IPS DF 4.7 (cell line): ENCODE results near the gene KANSL1.

Experiments
- DNase-seq: peaks from one replicate; pipeline ENCODE4 v3.0.0-alpha.2; 2013; ENCODE audit warnings: low spot score; ENCODE audit errors: extremely low read depth

KANSL1 gene

GRCh38 chr17:45984368-45984767, 208.9 kb downstream of the KANSL1 start:
- DNase-seq, result no peak

GRCh38 chr17:45983614-45984310, 209.5 kb downstream of the KANSL1 start:
- DNase-seq, result no peak

DNA sequence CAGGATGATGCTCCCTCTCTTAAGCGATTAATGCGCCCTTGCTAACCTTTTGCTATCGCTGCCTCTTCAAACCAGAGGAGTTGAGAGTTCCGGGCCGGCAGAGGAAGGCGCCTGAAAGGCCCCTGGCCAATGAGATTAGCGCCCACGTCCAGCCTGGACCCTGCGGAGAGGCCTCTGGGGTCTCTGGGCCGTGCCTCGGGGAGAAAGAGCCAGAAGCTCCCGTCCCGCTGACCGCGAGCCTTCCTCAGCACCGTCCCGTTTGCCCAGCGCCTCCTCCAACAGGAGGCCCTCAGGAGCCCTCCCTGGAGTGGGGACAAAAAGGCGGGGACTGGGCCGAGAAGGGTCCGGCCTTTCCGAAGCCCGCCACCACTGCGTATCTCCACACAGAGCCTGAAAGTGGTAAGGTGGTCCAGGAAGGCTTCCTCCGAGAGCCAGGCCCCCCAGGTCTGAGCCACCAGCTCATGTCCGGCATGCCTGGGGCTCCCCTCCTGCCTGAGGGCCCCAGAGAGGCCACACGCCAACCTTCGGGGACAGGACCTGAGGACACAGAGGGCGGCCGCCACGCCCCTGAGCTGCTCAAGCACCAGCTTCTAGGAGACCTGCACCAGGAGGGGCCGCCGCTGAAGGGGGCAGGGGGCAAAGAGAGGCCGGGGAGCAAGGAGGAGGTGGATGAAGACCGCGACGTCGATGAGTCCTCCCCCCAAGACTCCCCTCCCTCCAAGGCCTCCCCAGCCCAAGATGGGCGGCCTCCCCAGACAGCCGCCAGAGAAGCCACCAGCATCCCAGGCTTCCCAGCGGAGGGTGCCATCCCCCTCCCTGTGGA, 210.2 kb downstream of the KANSL1 start:
- no peak for DNase-seq

- DNase-seq, result no peak
Measured at GRCh38 chr17:45981306-45981705, 211.9 kb downstream of the KANSL1 start.

DNA sequence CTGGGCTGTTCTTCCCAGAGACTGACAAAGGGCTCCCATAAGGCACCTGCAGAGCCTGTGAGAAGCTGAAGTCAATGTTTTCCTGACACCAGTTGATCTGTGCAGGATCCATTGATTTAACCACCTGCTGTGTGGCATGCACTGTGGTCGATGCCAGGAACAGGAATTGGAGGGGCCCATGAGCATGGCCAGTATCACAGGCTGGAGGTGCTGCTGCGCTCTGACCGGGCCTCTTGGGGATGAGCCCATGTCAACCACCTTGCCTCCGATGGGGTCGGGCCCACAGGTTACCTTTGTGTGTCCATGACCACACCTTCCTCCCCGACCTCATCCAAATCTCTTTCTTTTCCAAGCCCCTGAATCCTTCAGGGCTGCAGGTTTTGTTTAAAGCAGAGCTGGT, 212.4 kb downstream of the KANSL1 start:
- DNase-seq, result no peak
